ENCODE results near the gene AFF2.
A peak's percentile ranks its signal among the peaks of the same experiment; 100 is the strongest.

The AFF2 gene

GRCh38 chrX:148500423-148501385, at the start of gene AFF2:
Gene AFF2 (plus strand): TSS chrX:148500617. CDS start chrX:148501098, 481 bp downstream.
- no peak for DNase-seq

GRCh38 chrX:148457279-148457678, 43.1 kb upstream of the AFF2 start:
- peak; percentile 27 for DNase-seq

GRCh38 chrX:148459343-148459742, 41.1 kb upstream of the AFF2 start:
- DNase-seq, result no peak

GRCh38 chrX:148466292-148466691, 34.1 kb upstream of the AFF2 start:
- DNase-seq, result no peak

GRCh38 chrX:148470324-148470723, 30.1 kb upstream of the AFF2 start:
- no peak for DNase-seq

GRCh38 chrX:148474030-148474429, 26.4 kb upstream of the AFF2 start:
- no peak for DNase-seq

GRCh38 chrX:148492057-148492456, 8.4 kb upstream of the AFF2 start:
- no peak for DNase-seq

GRCh38 chrX:148495176-148495575, 5.2 kb upstream of the AFF2 start:
- no peak for DNase-seq

- no peak for DNase-seq
Observed at GRCh38 chrX:148498067-148498466, 2.4 kb upstream of the AFF2 start.

GRCh38 chrX:148499638-148500422, 587 bp upstream of the AFF2 start:
- DNase-seq, result no peak

- no peak for DNase-seq
Observed at GRCh38 chrX:148501386-148502066, 1.1 kb downstream of the AFF2 start.

- no peak for DNase-seq
Observed at GRCh38 chrX:148504506-148504905, 4.1 kb downstream of the AFF2 start.

GRCh38 chrX:148507418-148507817, 7.0 kb downstream of the AFF2 start:
- no peak for DNase-seq

GRCh38 chrX:148512453-148512852, 12.0 kb downstream of the AFF2 start:
- DNase-seq, result no peak

- no peak for DNase-seq
Observed at GRCh38 chrX:148513661-148514060, 13.2 kb downstream of the AFF2 start.

- no peak for DNase-seq
Observed at GRCh38 chrX:148517176-148517575, 16.8 kb downstream of the AFF2 start.

GRCh38 chrX:148522006-148522405, 21.6 kb downstream of the AFF2 start:
- no peak for DNase-seq

GRCh38 chrX:148523303-148524080, 23.1 kb downstream of the AFF2 start:
- DNase-seq, result no peak

- DNase-seq, result no peak
Observed at GRCh38 chrX:148530464-148531077, 30.2 kb downstream of the AFF2 start.

- DNase-seq, result no peak
Observed at GRCh38 chrX:148534291-148534690, 33.9 kb downstream of the AFF2 start.

- DNase-seq, result no peak
Observed at GRCh38 chrX:148535639-148536038, 35.2 kb downstream of the AFF2 start.

- no peak for DNase-seq
Observed at GRCh38 chrX:148536961-148537360, 36.5 kb downstream of the AFF2 start.
